Activated CD8-positive, alpha-beta memory T cell treated with anti-CD3 and anti-CD28 coated beads for 36 hours (primary cell): Measurements from ENCODE around the gene LEFTY2. TPM values are rescaled to one million over a fixed set of nuclear protein-coding genes. Genes with fewer than 3 reads are reported as not detected.
"Not testable (repeated sequence)": the region's sequence is repeated elsewhere in the genome, so short reads cannot be mapped to it uniquely, and the experiment has no call there.

Experiments used
- CTCF ChIA-PET: fragments of 350-600 bp; sonication (Branson Sonifier 250); formaldehyde crosslinking; loops from one replicate; lab custom pipeline; 2021; ENCODE audit warnings: antibody characterized with exemption; lab: Charles Lee
- POLR2A ChIA-PET: fragments of 350-600 bp; sonication (Branson Sonifier 250); formaldehyde crosslinking; loops from one replicate; lab custom pipeline; 2021; ENCODE audit warnings: antibody characterized with exemption; lab: Charles Lee
- total RNA-seq, 2 experiments: library from RNA; stranded (reverse); gene quantifications; one replicate each; pipeline ENCODE4 v1.2.3, GENCODE V29; 2021

LEFTY2 gene
- total RNA-seq, 2 experiments from 2014 or later: not detected

GRCh38 chr1:225891229-225891972 lies 49.6 kb downstream of the LEFTY2 start:
- ChIA-PET POLR2A (no interaction called here), CTCF (interaction anchor here (0.8 to 1.2 kb wide), 2 partner anchors 10 to 11 kb away, joined by 3 to 4 read pairs; partner anchors contain the start of gene TMEM63A)

GRCh38 chr1:225890346-225891228 lies 50.4 kb downstream of the LEFTY2 start:
- POLR2A ChIA-PET: no interaction called here
- CTCF ChIA-PET: interaction anchor here (0.8 to 1.7 kb wide), 3 partner anchors 9 to 21 kb away, joined by 3 to 6 read pairs (median 4); partner anchors contain the start of gene TMEM63A

GRCh38 chr1:225889743-225890142 lies 51.3 kb downstream of the LEFTY2 start:
- CTCF ChIA-PET: interaction anchor here (1.2 to 1.7 kb wide), 2 partner anchors 8 to 22 kb away, joined by 4 to 6 read pairs; partner anchors contain the start of gene TMEM63A
- POLR2A ChIA-PET: no interaction called here

GRCh38 chr1:225888898-225889601 lies 52.0 kb downstream of the LEFTY2 start, which contains the start of gene LEFTY1:
TSS of gene LEFTY1 (minus strand) at chr1:225889146. CDS start at chr1:225889066, 80 bp downstream.
- CTCF ChIA-PET: interaction anchor here (1.7 kb wide), 1 partner anchor 22 kb away, joined by 6 read pairs; no protein-coding TSS in a partner anchor
- POLR2A ChIA-PET: no interaction called here

GRCh38 chr1:225888289-225888897 lies 52.6 kb downstream of the LEFTY2 start:
- ChIA-PET CTCF (no interaction called here), POLR2A (no interaction called here)

- POLR2A ChIA-PET, CTCF ChIA-PET: not testable (repeated sequence)
Observed at GRCh38 chr1:225887554-225888288, 53.3 kb downstream of the LEFTY2 start.

- ChIA-PET CTCF (no interaction called here), POLR2A (no interaction called here)
Observed at GRCh38 chr1:225887030-225887314, 54.0 kb downstream of the LEFTY2 start.

Other genes with a start within 250 kb of the LEFTY2 start
- gene SRP9, start 163.4 kb downstream of the LEFTY2 start, total RNA-seq: 100 to 1,000 TPM; 331 to 336 TPM
- 1 to 10 TPM; 1.8 to 2.4 TPM for gene EPHX1, start 131.1 kb downstream of the LEFTY2 start, total RNA-seq
- 10 to 100 TPM; 30.4 to 31.3 TPM for gene TMEM63A, start 58.8 kb downstream of the LEFTY2 start, total RNA-seq
- gene LEFTY1, start 52.1 kb downstream of the LEFTY2 start, total RNA-seq: not detected
- gene PYCR2, start 17.0 kb downstream of the LEFTY2 start, total RNA-seq: 100 to 1,000 TPM; 134 to 140 TPM
- gene SDE2, start 58.1 kb upstream of the LEFTY2 start, total RNA-seq: 10 to 100 TPM; 21.4 to 21.8 TPM
- 100 to 1,000 TPM; 370 to 382 TPM for gene H3-3A, start 121.5 kb upstream of the LEFTY2 start, total RNA-seq
- 10 to 100 TPM; 19.7 to 20.2 TPM for gene ACBD3, start 245.5 kb upstream of the LEFTY2 start, total RNA-seq